Measurements from ENCODE around the gene C4BPB. TPM values are rescaled to one million over a fixed set of nuclear protein-coding genes. Genes with fewer than 3 reads are reported as not detected.
A peak's percentile ranks its signal among the peaks of the same experiment; 100 is the strongest.
"Not testable (repeated sequence)": the region's sequence is repeated elsewhere in the genome, so short reads cannot be mapped to it uniquely, and the experiment has no call there.

The C4BPB gene
- total RNA-seq = 1 to 10 TPM; 1.2 to 4.9 (median 3.1) TPM
- under 1 TPM; 0.45 to 0.60 TPM for polyA plus RNA-seq
- total RNA-seq = 3.0 reads per million, percentile 16 among the genes with 10 or more reads in this experiment

GRCh38 chr1:207088701-207089626, at the start of gene C4BPB:
C4BPB (plus strand) TSS chr1:207088860; CDS start chr1:207089532, 672 bp downstream.
- ATAC-seq (peak; percentile 94), DNase-seq (peak in 7 of 9 donors; percentile 41 to 74 (median 57))
- CTCF ChIA-PET = interaction anchor here (0.9 to 3.1 kb wide), 7 partner anchors 9 to 411 kb away, joined by 3 to 13 read pairs (median 3); partner anchors contain the start of gene PFKFB2
- H3K4me3 Mint-ChIP-seq = peak within 1 kb of the TSS; percentile 76 to 93 (median 87)
- H3K27ac Mint-ChIP-seq = peak within 1 kb of the TSS; percentile 73 to 96 (median 89)
- Histone ChIP-seq H3K27ac (ENCODE audit: low read depth, low read length) (peak within 1 kb of the TSS; percentile 49), H3K4me1 (ENCODE audit: control insufficient read depth in 2 of 2, insufficient read depth in 2 of 2, low read length in 2 of 2) (peaks cover 0 to 19% of the 10 kb centered on the region in 2 donors), H3K36me3 (ENCODE audit: control insufficient read depth in 2 of 3, insufficient read depth in 3 of 3, low read length in 3 of 3) (no peaks in the 10 kb centered on the region), H3K9me3 (ENCODE audit: control insufficient read depth in 2 of 3, low read length in 3 of 3) (no peaks in the 10 kb centered on the region), H3K27me3 (ENCODE audit: control insufficient read depth in 2 of 2, insufficient read depth in 2 of 2, low read length in 2 of 2) (peaks cover 0 to 4% of the 10 kb centered on the region in 2 donors), H3K4me3 (ENCODE audit: low read length) (peak within 1 kb of the TSS; percentile 17)
- POLR2A ChIA-PET = interaction anchor here (0.5 to 1.4 kb wide), 5 partner anchors 12 to 324 kb away, joined by 3 to 7 read pairs (median 3); partner anchors contain the start of gene CD55
- intact Hi-C loops (cut with micrococcal nuclease) = loop anchor here (1.0 to 5.0 kb wide), 2 partner anchors 232 to 248 kb away; partner anchors contain the start of gene CD55 (in 2 of the 2)
- no peaks in the 10 kb centered on the region for H3K9me3 Mint-ChIP-seq
- H3K4me1 Mint-ChIP-seq = peaks cover 3 to 40% (median 36%) of the 10 kb centered on the region in 7 donors
- H3K36me3 Mint-ChIP-seq = no peaks in the 10 kb centered on the region
- peaks cover 0 to 10% (median 3%) of the 10 kb centered on the region in 5 donors for H3K27me3 Mint-ChIP-seq

GRCh38 chr1:207039380-207040180, 49.1 kb upstream of the C4BPB start:
- Mint-ChIP-seq H3K4me1 (peaks cover 5 to 29% (median 27%) of the 10 kb centered on the region in 7 donors), H3K27me3 (peaks cover 3 to 7% (median 4%) of the 10 kb centered on the region in 5 donors), H3K27ac (no peak overlapping the region), H3K36me3 (peaks cover 0 to 13% (median 8%) of the 10 kb centered on the region in 5 donors), H3K9me3 (no peaks in the 10 kb centered on the region), H3K4me3 (no peak overlapping the region)
- H3K27ac ChIP-seq (ENCODE audit: low read depth, low read length) = no peak overlapping the region
- H3K4me1 ChIP-seq (ENCODE audit: control insufficient read depth in 2 of 2, insufficient read depth in 2 of 2, low read length in 2 of 2) = no peaks in the 10 kb centered on the region
- H3K27me3 ChIP-seq (ENCODE audit: control insufficient read depth in 2 of 2, insufficient read depth in 2 of 2, low read length in 2 of 2) = no peaks in the 10 kb centered on the region
- ChIA-PET CTCF (interaction anchor here (1.6 kb wide), 1 partner anchor 10 kb away, joined by 4 read pairs; no protein-coding TSS in a partner anchor), POLR2A (no interaction called here)
- H3K4me3 ChIP-seq (ENCODE audit: low read length) = no peak overlapping the region
- no peaks in the 10 kb centered on the region for H3K9me3 ChIP-seq (ENCODE audit: control insufficient read depth in 2 of 3, low read length in 3 of 3)
- intact Hi-C loops (cut with micrococcal nuclease) = loop anchor here in 1 of 2 donors (5.0 kb wide), 1 partner anchor 38 kb away; no protein-coding TSS in a partner anchor
- DNase-seq (no peak), ATAC-seq (no peak)
- no peaks in the 10 kb centered on the region for H3K36me3 ChIP-seq (ENCODE audit: control insufficient read depth in 2 of 3, insufficient read depth in 3 of 3, low read length in 3 of 3)

- POLR2A ChIA-PET = no interaction called here
- CTCF ChIA-PET = no interaction called here
- peaks cover 8 to 35% (median 31%) of the 10 kb centered on the region in 7 donors for H3K4me1 Mint-ChIP-seq
- Histone ChIP-seq H3K36me3 (ENCODE audit: control insufficient read depth in 2 of 3, insufficient read depth in 3 of 3, low read length in 3 of 3) (no peaks in the 10 kb centered on the region), H3K27me3 (ENCODE audit: control insufficient read depth in 2 of 2, insufficient read depth in 2 of 2, low read length in 2 of 2) (no peaks in the 10 kb centered on the region), H3K27ac (ENCODE audit: low read depth, low read length) (no peak overlapping the region), H3K4me3 (ENCODE audit: low read length) (no peak overlapping the region), H3K4me1 (ENCODE audit: control insufficient read depth in 2 of 2, insufficient read depth in 2 of 2, low read length in 2 of 2) (no peaks in the 10 kb centered on the region), H3K9me3 (ENCODE audit: control insufficient read depth in 2 of 3, low read length in 3 of 3) (no peaks in the 10 kb centered on the region)
- H3K27ac Mint-ChIP-seq = no peak overlapping the region
- H3K9me3 Mint-ChIP-seq = no peaks in the 10 kb centered on the region
- DNase-seq (no peak), ATAC-seq (no peak)
- intact Hi-C loops (cut with micrococcal nuclease) = loop anchor here in 1 of 2 donors (5.0 kb wide), 1 partner anchor 37 kb away; no protein-coding TSS in a partner anchor
- H3K36me3 Mint-ChIP-seq = peaks cover 0 to 13% (median 13%) of the 10 kb centered on the region in 5 donors
- peaks cover 3 to 6% (median 3%) of the 10 kb centered on the region in 5 donors for H3K27me3 Mint-ChIP-seq
- H3K4me3 Mint-ChIP-seq = no peak overlapping the region
Measured at GRCh38 chr1:207040181-207040533, 48.5 kb upstream of the C4BPB start.

- H3K9me3 ChIP-seq (ENCODE audit: control insufficient read depth in 2 of 3, low read length in 3 of 3); CTCF ChIA-PET; ATAC-seq; H3K9me3 Mint-ChIP-seq; H3K27ac ChIP-seq (ENCODE audit: low read depth, low read length); H3K36me3 ChIP-seq (ENCODE audit: control insufficient read depth in 2 of 3, insufficient read depth in 3 of 3, low read length in 3 of 3); H3K4me1 ChIP-seq (ENCODE audit: control insufficient read depth in 2 of 2, insufficient read depth in 2 of 2, low read length in 2 of 2); DNase-seq; H3K4me3 ChIP-seq (ENCODE audit: low read length); H3K27me3 Mint-ChIP-seq; H3K27me3 ChIP-seq (ENCODE audit: control insufficient read depth in 2 of 2, insufficient read depth in 2 of 2, low read length in 2 of 2); H3K4me3 Mint-ChIP-seq: not testable (repeated sequence)
- H3K36me3 Mint-ChIP-seq = peaks cover 0 to 20% (median 18%) of the 10 kb centered on the region in 5 donors
- H3K27ac Mint-ChIP-seq = peak overlapping the region in 1 of 9 donors; percentile 68
- intact Hi-C loops (cut with micrococcal nuclease) = loop anchor here in 1 of 2 donors (5.0 kb wide), 1 partner anchor 36 kb away; no protein-coding TSS in a partner anchor
- POLR2A ChIA-PET = interaction anchor here (0.7 kb wide), 1 partner anchor 30 kb away, joined by 3 read pairs; no protein-coding TSS in a partner anchor
- H3K4me1 Mint-ChIP-seq = peaks cover 13 to 47% (median 43%) of the 10 kb centered on the region in 7 donors
Measured at GRCh38 chr1:207041397-207041796, 47.3 kb upstream of the C4BPB start.

- Histone ChIP-seq H3K4me3 (ENCODE audit: low read length) (no peak overlapping the region), H3K27ac (ENCODE audit: low read depth, low read length) (no peak overlapping the region), H3K9me3 (ENCODE audit: control insufficient read depth in 2 of 3, low read length in 3 of 3) (no peaks in the 10 kb centered on the region), H3K4me1 (ENCODE audit: control insufficient read depth in 2 of 2, insufficient read depth in 2 of 2, low read length in 2 of 2) (peaks cover 6 to 12% of the 10 kb centered on the region in 2 donors), H3K36me3 (ENCODE audit: control insufficient read depth in 2 of 3, insufficient read depth in 3 of 3, low read length in 3 of 3) (peaks cover 0 to 26% (median 10%) of the 10 kb centered on the region in 3 experiments), H3K27me3 (ENCODE audit: control insufficient read depth in 2 of 2, insufficient read depth in 2 of 2, low read length in 2 of 2) (no peaks in the 10 kb centered on the region)
- ChIA-PET POLR2A (interaction anchor here (0.6 to 1.6 kb wide), 2 partner anchors 9 to 21 kb away, joined by 3 to 6 read pairs; no protein-coding TSS in a partner anchor), CTCF (interaction anchor here (1.0 kb wide), 1 partner anchor 11 kb away, joined by 3 read pairs; no protein-coding TSS in a partner anchor)
- no peaks in the 10 kb centered on the region for H3K27me3 Mint-ChIP-seq
- H3K27ac Mint-ChIP-seq = peak overlapping the region in 1 of 9 donors; percentile 18
- H3K9me3 Mint-ChIP-seq = no peaks in the 10 kb centered on the region
- intact Hi-C loops (cut with micrococcal nuclease) = no loop called here
- H3K4me3 Mint-ChIP-seq = peak overlapping the region in 4 of 10 donors; percentile 12 to 38 (median 28)
- peaks cover 29 to 80% (median 71%) of the 10 kb centered on the region in 7 donors for H3K4me1 Mint-ChIP-seq
- DNase-seq (no peak), ATAC-seq (no peak)
- peaks cover 3 to 38% (median 23%) of the 10 kb centered on the region in 5 donors for H3K36me3 Mint-ChIP-seq
Measured at GRCh38 chr1:207045453-207045852, 43.2 kb upstream of the C4BPB start.

Data from naive thymus-derived CD4-positive, alpha-beta T cell (primary cell).